ENCODE results near the gene YBX2.

The YBX2 gene

DNA sequence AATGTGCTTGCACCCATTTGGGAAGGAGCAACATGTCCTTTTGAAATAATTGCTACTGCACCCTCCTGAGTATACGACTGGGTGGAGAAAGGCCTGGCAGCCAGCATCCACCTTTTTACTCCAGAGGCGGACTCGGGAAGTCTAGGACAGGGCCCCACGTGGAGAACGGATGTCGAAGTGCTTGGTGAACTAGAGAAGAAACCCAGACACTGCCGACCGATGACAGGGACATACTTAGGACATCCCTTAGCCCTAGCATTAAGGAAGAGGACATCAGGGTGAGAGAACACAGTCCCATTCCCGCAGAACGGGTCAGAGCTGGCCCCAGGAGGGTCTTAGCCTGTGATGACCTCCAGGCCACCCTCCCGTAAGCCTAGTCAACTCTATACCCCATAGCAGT is 3.8 kb downstream of the YBX2 start:
- TF ChIP-seq ZNF384 (IDR thresholded peaks at IDR 0.05) (no peak), FOXA1 (IDR thresholded peaks at IDR 0.05) (no peak), BHLHE40 (IDR thresholded peaks at IDR 0.05; ENCODE audit: borderline replicate concordance) (no peak), ELF4 (IDR thresholded peaks at IDR 0.05) (no peak), LEF1 (IDR thresholded peaks at IDR 0.05; ENCODE audit: borderline replicate concordance) (no peak), NFRKB (IDR thresholded peaks at IDR 0.05) (no peak), SP1 (IDR thresholded peaks at IDR 0.05) (no peak), L3MBTL2 (conservative IDR thresholded peaks at IDR 0.05) (no peak), HDGF (IDR thresholded peaks at IDR 0.05; ENCODE audit: borderline replicate concordance) (no peak), TARDBP (IDR thresholded peaks at IDR 0.05) (no peak), FOXK2 (IDR thresholded peaks at IDR 0.05) (no peak), ARNT (IDR thresholded peaks at IDR 0.05) (no peak), SUZ12 (IDR thresholded peaks at IDR 0.05) (no peak)
- TF ChIP-seq, protein P1, sequence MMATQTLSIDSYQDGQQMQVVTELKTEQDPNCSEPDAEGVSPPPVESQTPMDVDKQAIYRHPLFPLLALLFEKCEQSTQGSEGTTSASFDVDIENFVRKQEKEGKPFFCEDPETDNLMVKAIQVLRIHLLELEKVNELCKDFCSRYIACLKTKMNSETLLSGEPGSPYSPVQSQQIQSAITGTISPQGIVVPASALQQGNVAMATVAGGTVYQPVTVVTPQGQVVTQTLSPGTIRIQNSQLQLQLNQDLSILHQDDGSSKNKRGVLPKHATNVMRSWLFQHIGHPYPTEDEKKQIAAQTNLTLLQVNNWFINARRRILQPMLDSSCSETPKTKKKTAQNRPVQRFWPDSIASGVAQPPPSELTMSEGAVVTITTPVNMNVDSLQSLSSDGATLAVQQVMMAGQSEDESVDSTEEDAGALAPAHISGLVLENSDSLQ (IDR thresholded peaks at IDR 0.05): no peak
- POLR2A ChIA-PET: interaction anchor here (0.7 kb wide), 1 partner anchor 73 kb away, joined by 3 read pairs; no protein-coding TSS in a partner anchor
- no peak for DNase-seq (ENCODE audit: extremely low spot score)
- CTCF ChIA-PET: interaction anchor here (1.5 kb wide), 1 partner anchor 10 kb away, joined by 4 read pairs; no protein-coding TSS in a partner anchor

DNA sequence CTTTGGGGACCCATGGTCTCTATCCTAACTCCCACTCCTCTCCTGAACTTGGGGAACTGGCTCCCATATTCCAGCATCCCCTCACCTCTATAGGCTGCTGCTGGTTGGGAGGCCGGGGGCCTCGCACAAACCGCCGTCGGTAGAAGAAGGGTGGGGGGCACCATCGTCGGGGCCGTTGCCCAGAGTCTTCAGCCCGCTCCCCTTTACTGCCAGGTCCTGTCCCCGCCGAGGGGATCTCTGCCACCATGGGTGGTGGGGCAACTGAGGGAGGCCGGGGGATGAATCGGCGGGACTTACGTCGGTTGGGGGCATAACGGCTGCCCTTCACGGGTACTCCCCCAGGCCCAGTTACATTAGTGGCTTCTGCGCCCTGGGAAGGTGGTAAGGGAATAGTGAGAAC is 4.3 kb downstream of the YBX2 start:
- DNase-seq (ENCODE audit: extremely low spot score): no peak
- ChIA-PET POLR2A (no interaction called here), CTCF (no interaction called here)
- TF ChIP-seq FOXK2 (IDR thresholded peaks at IDR 0.05): no peak
- no peak for TF ChIP-seq ARNT (IDR thresholded peaks at IDR 0.05)
- TF ChIP-seq ZNF384 (IDR thresholded peaks at IDR 0.05): no peak
- TF ChIP-seq BHLHE40 (IDR thresholded peaks at IDR 0.05; ENCODE audit: borderline replicate concordance): no peak
- TF ChIP-seq FOXA1 (IDR thresholded peaks at IDR 0.05): no peak
- TF ChIP-seq CTBP1 (IDR thresholded peaks at IDR 0.05; ENCODE audit: borderline replicate concordance): no peak
- no peak for TF ChIP-seq SP1 (IDR thresholded peaks at IDR 0.05)
- TF ChIP-seq, protein P1 (IDR thresholded peaks at IDR 0.05): no peak
- TF ChIP-seq L3MBTL2 (conservative IDR thresholded peaks at IDR 0.05): no peak
- TF ChIP-seq FOXM1 (IDR thresholded peaks at IDR 0.05; ENCODE audit: borderline replicate concordance): no peak
- no peak for TF ChIP-seq TARDBP (IDR thresholded peaks at IDR 0.05)
- no peak for TF ChIP-seq LEF1 (IDR thresholded peaks at IDR 0.05; ENCODE audit: borderline replicate concordance)
- no peak for TF ChIP-seq NFRKB (IDR thresholded peaks at IDR 0.05)
- no peak for TF ChIP-seq SUZ12 (IDR thresholded peaks at IDR 0.05)
- no peak for TF ChIP-seq ELF4 (IDR thresholded peaks at IDR 0.05)
- TF ChIP-seq HDGF (IDR thresholded peaks at IDR 0.05; ENCODE audit: borderline replicate concordance): no peak

DNA sequence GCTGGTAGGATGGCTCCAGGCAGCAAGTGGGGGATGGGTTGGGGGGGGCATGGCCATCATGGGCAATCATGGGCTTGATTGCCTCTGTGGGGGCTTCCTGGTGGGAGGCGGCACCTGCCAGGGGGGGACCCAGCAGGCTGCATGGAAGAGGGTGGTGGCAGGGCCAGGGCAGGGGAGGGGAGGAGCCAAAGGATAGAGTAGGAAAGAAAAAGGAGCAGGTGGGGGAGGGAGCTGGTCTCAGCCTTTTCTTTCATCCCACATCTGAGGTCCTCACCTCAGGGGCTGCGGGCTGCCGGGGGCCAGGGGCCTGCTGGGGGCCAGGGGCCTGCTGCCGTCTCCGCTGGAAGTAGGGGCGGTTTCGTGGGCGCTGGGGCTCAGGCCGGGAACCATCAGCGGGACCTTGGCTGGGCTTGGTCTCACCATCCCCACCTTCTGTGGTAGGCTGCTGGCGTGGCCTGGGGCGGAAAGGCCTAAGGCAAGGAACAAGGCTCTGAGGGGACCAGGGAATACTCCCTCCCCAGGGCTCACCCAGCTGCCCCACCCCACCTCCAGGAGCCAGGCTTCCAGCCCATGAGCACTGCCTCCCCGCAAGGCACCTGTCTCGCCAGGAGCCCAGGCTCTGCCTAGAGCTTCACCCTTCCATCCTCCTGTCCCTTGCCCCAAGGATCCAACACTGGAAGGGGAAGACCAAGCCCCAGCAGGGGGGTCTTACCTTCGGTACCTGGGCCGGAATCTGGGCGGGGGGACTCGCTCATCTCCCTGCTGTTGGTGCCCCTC is 5.0 kb downstream of the YBX2 start:
- no peak for TF ChIP-seq ARNT (IDR thresholded peaks at IDR 0.05)
- TF ChIP-seq FOXA1 (IDR thresholded peaks at IDR 0.05): no peak
- TF ChIP-seq, protein P1 (IDR thresholded peaks at IDR 0.05): no peak
- no peak for TF ChIP-seq SUZ12 (IDR thresholded peaks at IDR 0.05)
- no peak for TF ChIP-seq FOXK2 (IDR thresholded peaks at IDR 0.05)
- no peak for TF ChIP-seq SP1 (IDR thresholded peaks at IDR 0.05)
- no peak for TF ChIP-seq FOXM1 (IDR thresholded peaks at IDR 0.05; ENCODE audit: borderline replicate concordance)
- TF ChIP-seq L3MBTL2 (conservative IDR thresholded peaks at IDR 0.05): no peak
- no peak for TF ChIP-seq TARDBP (IDR thresholded peaks at IDR 0.05)
- TF ChIP-seq CTBP1 (IDR thresholded peaks at IDR 0.05; ENCODE audit: borderline replicate concordance): no peak
- no peak for TF ChIP-seq BHLHE40 (IDR thresholded peaks at IDR 0.05; ENCODE audit: borderline replicate concordance)
- no peak for TF ChIP-seq HDGF (IDR thresholded peaks at IDR 0.05; ENCODE audit: borderline replicate concordance)
- no peak for TF ChIP-seq LEF1 (IDR thresholded peaks at IDR 0.05; ENCODE audit: borderline replicate concordance)
- no peak for TF ChIP-seq NFRKB (IDR thresholded peaks at IDR 0.05)
- no peak for TF ChIP-seq ELF4 (IDR thresholded peaks at IDR 0.05)
- TF ChIP-seq ZNF384 (IDR thresholded peaks at IDR 0.05): no peak
- CTCF ChIA-PET: no interaction called here
- DNase-seq (ENCODE audit: extremely low spot score): no peak
- POLR2A ChIA-PET: no interaction called here

DNA sequence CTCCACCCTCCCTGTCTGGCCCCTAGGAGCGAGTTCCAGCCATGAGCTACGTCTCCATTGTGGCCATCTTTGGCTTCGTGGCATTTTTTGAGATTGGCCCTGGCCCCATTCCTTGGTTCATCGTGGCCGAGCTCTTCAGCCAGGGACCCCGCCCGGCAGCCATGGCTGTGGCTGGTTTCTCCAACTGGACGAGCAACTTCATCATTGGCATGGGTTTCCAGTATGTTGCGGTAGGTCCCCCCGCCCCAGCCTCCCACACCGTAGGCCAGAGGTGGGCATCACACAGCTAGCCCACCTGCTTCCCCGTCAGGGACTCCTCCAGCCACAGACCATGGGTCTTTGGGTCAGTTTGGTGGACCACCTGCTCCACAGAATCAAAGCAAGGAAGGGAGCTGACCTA is 8.8 kb downstream of the YBX2 start:
- TF ChIP-seq BHLHE40 (IDR thresholded peaks at IDR 0.05; ENCODE audit: borderline replicate concordance) (no peak), FOXK2 (IDR thresholded peaks at IDR 0.05) (no peak), FOXM1 (IDR thresholded peaks at IDR 0.05; ENCODE audit: borderline replicate concordance) (no peak), SP1 (IDR thresholded peaks at IDR 0.05) (no peak), TARDBP (IDR thresholded peaks at IDR 0.05) (no peak), HDGF (IDR thresholded peaks at IDR 0.05; ENCODE audit: borderline replicate concordance) (no peak), ARNT (IDR thresholded peaks at IDR 0.05) (no peak), FOXA1 (IDR thresholded peaks at IDR 0.05) (no peak), NFRKB (IDR thresholded peaks at IDR 0.05) (no peak), ZNF384 (IDR thresholded peaks at IDR 0.05) (no peak), L3MBTL2 (conservative IDR thresholded peaks at IDR 0.05) (no peak), CTBP1 (IDR thresholded peaks at IDR 0.05; ENCODE audit: borderline replicate concordance) (no peak), ELF4 (IDR thresholded peaks at IDR 0.05) (no peak)
- TF ChIP-seq, protein P1 (IDR thresholded peaks at IDR 0.05): no peak
- no peak for DNase-seq (ENCODE audit: extremely low spot score)
- ChIA-PET CTCF (interaction anchor here (1.7 kb wide), 1 partner anchor 11 kb away, joined by 6 read pairs; no protein-coding TSS in a partner anchor), POLR2A (interaction anchor here (1.5 kb wide), 1 partner anchor 44 kb away, joined by 3 read pairs; no protein-coding TSS in a partner anchor)

DNA sequence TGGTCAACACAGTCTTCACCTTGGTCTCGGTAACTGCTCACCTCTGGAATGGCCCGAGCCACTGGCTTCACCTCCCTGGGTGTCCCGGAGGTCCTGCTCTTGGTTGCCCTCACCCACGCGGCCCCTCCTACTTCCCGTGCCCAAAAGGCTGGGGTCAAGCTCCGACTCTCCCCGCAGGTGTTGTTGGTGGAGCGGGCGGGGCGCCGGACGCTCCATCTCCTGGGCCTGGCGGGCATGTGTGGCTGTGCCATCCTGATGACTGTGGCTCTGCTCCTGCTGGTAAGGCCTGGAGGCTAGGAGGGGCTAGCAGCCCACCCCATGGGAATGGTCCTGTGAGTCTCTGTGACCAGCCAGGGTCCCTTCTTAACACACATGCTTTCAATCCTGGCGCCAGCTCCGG is 9.5 kb downstream of the YBX2 start:
- no peak for DNase-seq (ENCODE audit: extremely low spot score)
- ChIA-PET CTCF (interaction anchor here (1.3 to 1.7 kb wide), 2 partner anchors 11 kb away, joined by 6 read pairs; no protein-coding TSS in a partner anchor), POLR2A (interaction anchor here (2.0 kb wide), 1 partner anchor 65 kb away, joined by 5 read pairs; no protein-coding TSS in a partner anchor)
- TF ChIP-seq TARDBP (IDR thresholded peaks at IDR 0.05): no peak
- no peak for TF ChIP-seq NFRKB (IDR thresholded peaks at IDR 0.05)
- no peak for TF ChIP-seq FOXK2 (IDR thresholded peaks at IDR 0.05)
- no peak for TF ChIP-seq CTBP1 (IDR thresholded peaks at IDR 0.05; ENCODE audit: borderline replicate concordance)
- no peak for TF ChIP-seq SP1 (IDR thresholded peaks at IDR 0.05)
- TF ChIP-seq L3MBTL2 (conservative IDR thresholded peaks at IDR 0.05): no peak
- no peak for TF ChIP-seq ZNF384 (IDR thresholded peaks at IDR 0.05)
- TF ChIP-seq LEF1 (IDR thresholded peaks at IDR 0.05; ENCODE audit: borderline replicate concordance): no peak
- TF ChIP-seq ELF4 (IDR thresholded peaks at IDR 0.05): no peak
- no peak for TF ChIP-seq HDGF (IDR thresholded peaks at IDR 0.05; ENCODE audit: borderline replicate concordance)
- TF ChIP-seq FOXM1 (IDR thresholded peaks at IDR 0.05; ENCODE audit: borderline replicate concordance): no peak
- no peak for TF ChIP-seq SUZ12 (IDR thresholded peaks at IDR 0.05)
- TF ChIP-seq BHLHE40 (IDR thresholded peaks at IDR 0.05; ENCODE audit: borderline replicate concordance): no peak
- TF ChIP-seq, protein P1 (IDR thresholded peaks at IDR 0.05): no peak
- no peak for TF ChIP-seq FOXA1 (IDR thresholded peaks at IDR 0.05)
- no peak for TF ChIP-seq ARNT (IDR thresholded peaks at IDR 0.05)

Measured in HEK293T (cell line).